PFSK-1 (cell line): ENCODE measurements around the gene EYA4.

ENCODE experiments used
- POLR2AphosphoS5 ChIP-seq: IDR thresholded peaks from 2 replicates; pipeline ENCODE4 v1.6.1; 2012; ENCODE audit warnings: low read depth, mild to moderate bottlenecking, control low read depth, low read length, moderate library complexity
- REST ChIP-seq, 2 experiments: IDR thresholded peaks; 2 replicates each; pipeline versions ENCODE4 v1.6.1 to v1.8.0; 2011 to 2012; ENCODE audit warnings: low read depth in 2 of 2, low read length in 2 of 2, control low read depth in 1 of 2, inconsistent platforms in 1 of 2, mild to moderate bottlenecking in 1 of 2, moderate library complexity in 1 of 2; ENCODE audit not compliant: insufficient read depth in 1 of 2
- SIN3A ChIP-seq: IDR thresholded peaks from 2 replicates; pipeline ENCODE4 v1.6.1; 2012; ENCODE audit warnings: mild to moderate bottlenecking, low read length, moderate library complexity, borderline replicate concordance; ENCODE audit not compliant: insufficient read depth

DNA sequence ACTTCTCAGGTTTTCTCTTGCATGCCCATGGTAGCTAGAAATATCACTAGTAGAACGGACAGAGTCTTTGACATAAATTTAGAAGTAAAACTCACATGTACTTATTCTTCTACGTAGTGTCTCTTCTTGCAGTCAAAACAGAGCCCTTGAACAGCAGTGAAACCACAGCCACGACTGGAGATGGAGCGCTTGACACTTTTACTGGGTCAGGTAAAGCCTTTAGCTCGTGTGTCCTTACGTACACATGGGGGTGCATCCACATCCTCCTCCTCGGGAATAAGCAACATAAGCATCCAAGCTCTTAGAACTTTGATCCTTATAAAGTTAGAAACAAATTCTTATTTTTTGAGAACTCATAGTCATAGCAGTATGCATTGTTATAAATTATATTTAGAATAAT lies 215.3 kb downstream of the EYA4 start:
- TF ChIP-seq REST (IDR thresholded peaks at IDR 0.05; ENCODE audit: insufficient read depth in 1 of 2, low read depth in 2 of 2, low read length in 2 of 2) (no peak), SIN3A (no peak), POLR2AphosphoS5 (no peak)
